KOPT-K1 (cell line): ENCODE data around the gene FBXO2.

Experiments
- H3K27ac ChIP-seq: fragments of 200-600 bp; sonication (generic); 2 replicates; pipeline ENCODE4 v1.5.1; 2016; ENCODE audit warnings: antibody characterized with exemption, mild to moderate bottlenecking, low read depth, low read length; ENCODE audit not compliant: poor library complexity, severe bottlenecking
- H3K36me3 ChIP-seq: fragments of 200-600 bp; sonication (generic); 2 replicates; pipeline ENCODE4 v1.5.1; 2017; ENCODE audit warnings: antibody characterized with exemption, mild to moderate bottlenecking, low read length, moderate library complexity; ENCODE audit not compliant: insufficient read depth
- H3K9me3 ChIP-seq: fragments of 200-600 bp; sonication (generic); 2 replicates; pipeline ENCODE4 v1.5.1; 2017; ENCODE audit warnings: antibody characterized with exemption, low read length, mild to moderate bottlenecking; ENCODE audit not compliant: insufficient read depth, poor library complexity, severe bottlenecking

Gene FBXO2

DNA sequence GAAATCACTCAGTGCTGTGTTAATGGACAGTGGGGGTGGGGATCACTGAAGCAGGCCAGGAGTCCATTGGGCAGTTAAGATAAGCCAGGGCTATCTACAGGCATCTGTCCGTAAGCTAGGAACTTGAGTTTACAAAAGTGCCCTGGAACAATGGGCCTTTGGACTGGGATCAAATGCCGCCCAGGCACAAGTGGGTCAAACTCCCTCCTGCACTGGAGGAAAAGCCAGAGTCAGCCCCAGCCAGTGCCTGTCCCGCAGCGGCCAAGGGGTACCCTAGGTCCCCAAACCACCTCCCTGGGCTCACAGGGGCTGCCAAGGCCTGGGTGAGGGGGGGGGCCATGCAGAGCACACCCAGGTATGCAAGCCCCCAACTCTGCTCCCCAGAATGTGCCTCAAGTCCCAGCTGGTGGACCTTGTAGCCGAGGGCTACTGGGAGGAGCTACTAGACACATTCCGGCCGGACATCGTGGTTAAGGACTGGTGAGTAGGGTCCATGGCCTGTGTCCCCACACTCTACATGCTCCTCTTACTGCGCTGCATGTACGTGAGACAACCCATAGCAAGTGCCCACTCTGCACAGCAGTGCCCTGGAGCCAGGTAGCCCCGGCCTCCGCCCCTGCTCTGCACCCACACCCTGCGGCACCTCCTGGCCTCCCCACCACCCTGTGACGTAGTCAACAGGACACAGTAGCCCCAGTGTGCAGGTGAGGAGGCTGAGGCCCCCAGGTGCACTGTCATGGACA, 17.5 kb upstream of the FBXO2 start:
- H3K9me3 ChIP-seq, result no peaks in the 10 kb centered on the region
- H3K27ac ChIP-seq, result no peak overlapping the region
- H3K36me3 ChIP-seq, result peaks cover 80% of the 10 kb centered on the region

GRCh38 chr1:11671205-11671543, 16.9 kb upstream of the FBXO2 start:
- Histone ChIP-seq H3K36me3 (peaks cover 78% of the 10 kb centered on the region), H3K9me3 (no peaks in the 10 kb centered on the region), H3K27ac (no peak overlapping the region)

DNA sequence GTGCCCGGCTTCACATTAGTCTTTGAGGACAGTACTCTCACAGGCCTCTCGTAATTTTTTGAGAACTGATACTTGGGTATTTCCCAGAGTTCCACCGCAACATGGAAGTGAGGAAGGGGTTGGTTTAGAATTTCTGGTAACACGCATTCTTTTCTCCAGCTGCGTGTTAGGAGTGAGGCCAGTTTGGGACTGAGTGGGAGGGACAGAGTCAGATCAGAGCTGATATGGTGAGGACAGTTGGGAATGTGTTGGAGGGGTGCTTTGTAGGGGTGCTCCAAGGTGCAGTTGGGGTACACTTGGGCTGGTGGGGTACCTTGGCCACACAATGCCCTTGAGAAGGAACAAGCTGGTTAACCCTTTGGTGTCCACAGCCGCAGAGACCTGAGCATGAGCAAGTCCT, 16.5 kb upstream of the FBXO2 start:
- peaks cover 74% of the 10 kb centered on the region for H3K36me3 ChIP-seq
- no peak overlapping the region for H3K27ac ChIP-seq
- H3K9me3 ChIP-seq, result no peaks in the 10 kb centered on the region

DNA sequence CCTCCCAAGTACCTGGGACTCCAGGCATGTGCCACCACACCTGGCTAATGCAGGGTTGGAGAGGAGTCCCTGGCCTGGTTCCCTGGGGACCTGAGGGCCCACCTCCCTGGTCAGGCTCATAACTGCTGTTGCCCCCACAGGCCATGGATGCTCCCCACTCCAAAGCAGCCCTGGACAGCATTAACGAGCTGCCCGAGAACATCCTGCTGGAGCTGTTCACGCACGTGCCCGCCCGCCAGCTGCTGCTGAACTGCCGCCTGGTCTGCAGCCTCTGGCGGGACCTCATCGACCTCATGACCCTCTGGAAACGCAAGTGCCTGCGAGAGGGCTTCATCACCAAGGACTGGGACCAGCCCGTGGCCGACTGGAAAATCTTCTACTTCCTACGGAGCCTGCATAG, 14.3 kb upstream of the FBXO2 start:
- Histone ChIP-seq H3K36me3 (peaks cover 52% of the 10 kb centered on the region), H3K9me3 (no peaks in the 10 kb centered on the region), H3K27ac (no peak overlapping the region)

- Histone ChIP-seq H3K9me3 (no peaks in the 10 kb centered on the region), H3K36me3 (peaks cover 33% of the 10 kb centered on the region), H3K27ac (peak overlapping the region; percentile 62)
These were observed 10.3 kb upstream of the FBXO2 start for GRCh38 chr1:11664336-11665065.

GRCh38 chr1:11661103-11661502, 6.9 kb upstream of the FBXO2 start:
- Histone ChIP-seq H3K9me3 (no peaks in the 10 kb centered on the region), H3K27ac (no peak overlapping the region), H3K36me3 (peaks cover 40% of the 10 kb centered on the region)

DNA sequence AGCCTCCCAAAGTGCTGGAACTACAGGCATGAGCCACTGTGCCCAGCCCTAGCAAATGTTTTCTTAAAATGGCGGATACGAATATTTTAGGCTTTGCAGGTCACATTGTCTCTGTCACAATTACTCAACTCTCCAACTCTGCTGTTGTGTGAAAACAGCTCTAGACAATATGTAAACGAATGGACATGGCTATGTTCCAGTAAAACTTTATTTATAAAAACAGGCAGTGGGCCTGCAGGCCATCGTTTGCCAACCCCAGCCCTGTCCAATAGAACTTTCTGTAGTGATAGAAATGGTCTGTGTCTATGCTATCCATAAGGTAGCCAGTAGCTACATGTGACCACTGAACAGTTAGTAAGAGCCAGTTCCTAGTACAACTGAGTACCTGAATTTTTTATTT, 5.5 kb upstream of the FBXO2 start:
- Histone ChIP-seq H3K36me3 (peaks cover 40% of the 10 kb centered on the region), H3K27ac (no peak overlapping the region), H3K9me3 (no peaks in the 10 kb centered on the region)

DNA sequence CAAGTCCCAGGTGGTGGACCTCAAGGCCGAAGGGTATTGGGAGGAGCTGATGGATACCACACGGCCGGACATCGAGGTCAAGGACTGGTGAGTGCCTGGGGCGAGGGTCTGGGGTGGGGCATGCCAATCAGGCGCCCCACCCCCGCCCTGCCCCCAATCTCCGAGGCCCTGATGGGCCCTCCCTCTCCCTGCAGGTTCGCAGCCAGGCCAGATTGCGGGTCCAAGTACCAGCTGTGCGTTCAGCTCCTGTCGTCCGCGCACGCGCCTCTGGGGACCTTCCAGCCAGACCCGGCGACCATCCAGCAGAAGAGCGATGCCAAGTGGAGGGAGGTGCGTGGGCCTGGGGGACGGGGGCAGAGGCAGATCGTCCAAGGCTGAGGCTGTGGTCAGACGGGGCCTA, 4.3 kb upstream of the FBXO2 start:
- Histone ChIP-seq H3K9me3 (no peaks in the 10 kb centered on the region), H3K36me3 (peaks cover 40% of the 10 kb centered on the region), H3K27ac (no peak overlapping the region)

DNA sequence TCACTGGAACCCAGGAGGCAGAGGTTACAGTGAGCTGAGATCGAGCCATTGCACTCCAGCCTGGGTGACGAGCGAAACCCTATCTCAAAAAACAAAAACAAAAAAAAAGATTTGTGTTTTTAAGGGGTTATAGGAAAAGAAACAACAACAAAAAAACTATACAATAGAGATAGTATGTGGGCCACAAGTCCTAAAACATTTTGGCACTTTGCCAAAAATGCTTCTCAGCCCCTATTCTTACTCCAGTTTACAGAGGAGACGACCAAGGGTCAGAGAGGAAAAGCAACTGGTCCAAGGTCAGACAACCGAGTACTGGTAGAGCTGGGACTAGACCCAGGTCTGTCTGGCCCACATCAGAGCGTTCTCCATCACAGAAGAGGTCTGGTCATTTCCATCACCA, 3.4 kb upstream of the FBXO2 start:
- no peaks in the 10 kb centered on the region for H3K9me3 ChIP-seq
- peaks cover 40% of the 10 kb centered on the region for H3K36me3 ChIP-seq
- no peak overlapping the region for H3K27ac ChIP-seq

DNA sequence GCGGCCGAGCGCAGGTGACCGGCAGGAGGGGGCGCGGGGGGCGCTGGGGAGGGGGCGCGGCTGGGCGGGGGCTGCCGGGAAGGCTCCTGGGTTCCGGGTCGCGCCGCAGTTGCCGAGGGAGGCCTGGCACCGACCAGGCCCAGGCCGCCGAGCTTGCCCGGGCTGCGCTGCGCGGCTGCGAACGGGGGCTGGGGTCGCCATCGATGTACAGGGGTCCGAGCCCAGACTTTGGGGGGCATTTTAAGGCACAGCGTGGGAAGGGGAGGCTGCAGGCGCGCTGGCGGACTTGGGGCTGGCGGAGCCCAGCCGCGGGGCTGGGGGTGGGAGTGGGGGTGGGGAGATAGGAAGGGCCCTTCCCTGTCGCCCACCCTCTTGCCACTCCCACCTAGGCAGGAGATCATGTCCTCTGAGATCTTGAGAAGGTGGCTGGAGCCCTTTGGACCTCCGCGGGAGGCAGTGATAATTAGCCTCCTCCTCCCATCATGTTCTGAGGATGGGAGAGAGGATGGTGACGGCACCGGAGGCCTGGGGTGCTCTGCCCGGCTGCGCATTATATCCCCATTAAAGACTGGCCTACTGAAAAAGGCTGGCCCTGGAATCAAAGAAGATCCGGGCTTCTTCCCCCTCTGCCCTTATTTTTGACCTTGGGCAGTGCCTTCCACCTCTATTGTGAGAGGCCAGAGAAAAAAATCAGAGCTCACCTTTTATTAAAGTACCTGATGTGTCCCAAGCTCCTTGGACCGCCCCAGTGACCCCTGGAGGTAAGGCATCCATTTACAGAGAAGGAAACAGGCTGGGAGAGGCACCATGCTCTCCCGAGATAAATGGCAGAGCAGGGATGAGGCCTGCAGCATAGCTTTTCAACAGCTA, 945 bp upstream of the FBXO2 start:
- Histone ChIP-seq H3K9me3 (no peaks in the 10 kb centered on the region), H3K36me3 (peaks cover 24% of the 10 kb centered on the region), H3K27ac (peak overlapping the region; percentile 39)

DNA sequence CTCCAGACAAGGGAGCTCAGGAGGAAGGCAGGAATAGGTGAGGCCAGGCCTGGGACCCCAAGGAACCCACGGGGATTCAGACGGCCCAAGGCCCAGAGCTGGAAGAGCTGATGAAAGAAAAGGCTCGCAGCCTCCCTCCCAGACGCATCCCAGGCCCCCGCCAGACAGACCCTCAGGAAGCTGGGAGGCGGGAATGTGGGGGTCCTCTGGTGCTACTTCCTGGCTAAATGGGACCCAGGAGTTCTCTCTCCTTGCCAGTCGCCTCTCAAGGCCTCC, 430 bp downstream of the FBXO2 start:
- Histone ChIP-seq H3K27ac (no peak overlapping the region), H3K9me3 (no peaks in the 10 kb centered on the region), H3K36me3 (peaks cover 21% of the 10 kb centered on the region)

- H3K27ac ChIP-seq, result no peak overlapping the region
- H3K9me3 ChIP-seq, result no peaks in the 10 kb centered on the region
- H3K36me3 ChIP-seq, result peaks cover 17% of the 10 kb centered on the region
These were observed 948 bp downstream of the FBXO2 start for GRCh38 chr1:11653101-11653860.

- H3K27ac ChIP-seq, result no peak overlapping the region
These were observed 1.9 kb downstream of the FBXO2 start for GRCh38 chr1:11652203-11652780.

DNA sequence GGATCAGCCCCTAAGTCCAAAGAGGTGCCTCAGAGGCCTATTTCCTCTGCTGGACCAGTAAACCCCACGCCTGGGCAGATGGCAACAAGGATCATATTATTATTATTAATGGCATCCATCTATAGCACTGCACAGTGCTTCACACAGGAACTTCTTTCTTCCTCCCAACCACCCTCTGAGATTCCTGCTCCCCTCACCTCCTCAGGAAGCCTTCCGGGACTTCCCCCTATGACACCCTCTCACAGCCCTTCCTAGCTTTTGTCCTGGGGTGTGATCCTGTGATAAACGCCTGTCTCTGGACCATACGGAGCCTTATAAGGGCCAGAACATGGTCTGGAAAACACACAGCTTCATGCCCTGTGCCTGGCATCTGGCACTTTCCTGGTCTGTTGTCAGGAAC, 3.2 kb downstream of the FBXO2 start:
- Histone ChIP-seq H3K36me3 (no peaks in the 10 kb centered on the region), H3K27ac (no peak overlapping the region), H3K9me3 (no peaks in the 10 kb centered on the region)

More at GRCh38 chr1:11652203-11652780, 1.9 kb downstream of the FBXO2 start:
- Histone ChIP-seq H3K9me3 (no peaks in the 10 kb centered on the region), H3K36me3 (peaks cover 8% of the 10 kb centered on the region)
